GM13976 (cell line): ENCODE results near the gene UGT1A8.

ENCODE experiments used
- DNase-seq: peaks from one replicate; pipeline ENCODE4 v3.0.0; 2012; ENCODE audit warnings: low spot score
- CTCF ChIP-seq: IDR thresholded peaks from 2 replicates; pipeline ENCODE4 v1.5.1; 2012; ENCODE audit warnings: borderline replicate concordance, mild to moderate bottlenecking; ENCODE audit not compliant: insufficient read depth; ENCODE audit errors: extremely low read depth, missing control alignments, control extremely low read depth
- in situ Hi-C: fragments of 300-500 bp; cut with MboI; formaldehyde crosslinking; loops from one replicate; pipeline ENCODE4 v1.12.0; 2022; ENCODE audit warnings: low sequenced_read_pairs, mixed read lengths, inconsistent platforms; ENCODE audit not compliant: unreplicated experiment

The UGT1A8 gene

GRCh38 chr2:233658610-233659009 lies 41.2 kb downstream of the UGT1A8 start:
- TF ChIP-seq CTCF = no peak
- in situ Hi-C loops = no loop called here
- DNase-seq = no peak

GRCh38 chr2:233663911-233664310 lies 46.5 kb downstream of the UGT1A8 start:
- in situ Hi-C loops = no loop called here

DNA sequence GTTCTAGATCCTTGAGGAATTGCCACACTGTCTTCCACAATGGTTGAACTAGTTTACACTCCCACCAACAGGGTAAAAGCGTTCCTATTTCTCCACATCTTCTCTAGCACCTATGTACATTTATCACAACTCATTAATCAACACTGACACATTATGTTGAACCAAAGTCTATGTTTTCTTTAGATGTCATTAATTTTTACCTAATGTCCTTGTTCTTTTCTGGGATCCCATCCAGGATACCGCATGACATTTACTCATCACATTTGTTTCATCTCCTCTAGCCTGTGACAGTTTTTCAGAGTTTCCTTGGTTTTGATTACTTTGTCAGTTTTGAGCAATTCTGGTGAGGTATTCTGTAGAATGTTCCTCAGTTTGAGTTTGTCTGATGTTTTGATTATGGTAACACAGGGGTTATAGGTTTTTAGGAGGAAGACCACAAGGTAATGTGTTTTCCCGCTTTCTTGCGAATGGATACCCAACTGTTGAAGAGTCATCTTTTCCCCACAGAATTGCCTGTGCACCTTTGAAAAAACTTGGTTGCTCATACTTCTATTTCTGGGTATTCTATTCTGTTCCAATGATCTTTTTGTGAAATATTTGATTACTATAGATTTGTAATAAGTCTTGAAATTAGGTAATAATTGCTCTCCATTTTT lies 51.3 kb downstream of the UGT1A8 start:
- no peak for TF ChIP-seq CTCF
- in situ Hi-C loops = no loop called here
- no peak for DNase-seq

More at GRCh38 chr2:233663911-233664310, 46.5 kb downstream of the UGT1A8 start:
- no peak for DNase-seq
- no peak for TF ChIP-seq CTCF

DNA sequence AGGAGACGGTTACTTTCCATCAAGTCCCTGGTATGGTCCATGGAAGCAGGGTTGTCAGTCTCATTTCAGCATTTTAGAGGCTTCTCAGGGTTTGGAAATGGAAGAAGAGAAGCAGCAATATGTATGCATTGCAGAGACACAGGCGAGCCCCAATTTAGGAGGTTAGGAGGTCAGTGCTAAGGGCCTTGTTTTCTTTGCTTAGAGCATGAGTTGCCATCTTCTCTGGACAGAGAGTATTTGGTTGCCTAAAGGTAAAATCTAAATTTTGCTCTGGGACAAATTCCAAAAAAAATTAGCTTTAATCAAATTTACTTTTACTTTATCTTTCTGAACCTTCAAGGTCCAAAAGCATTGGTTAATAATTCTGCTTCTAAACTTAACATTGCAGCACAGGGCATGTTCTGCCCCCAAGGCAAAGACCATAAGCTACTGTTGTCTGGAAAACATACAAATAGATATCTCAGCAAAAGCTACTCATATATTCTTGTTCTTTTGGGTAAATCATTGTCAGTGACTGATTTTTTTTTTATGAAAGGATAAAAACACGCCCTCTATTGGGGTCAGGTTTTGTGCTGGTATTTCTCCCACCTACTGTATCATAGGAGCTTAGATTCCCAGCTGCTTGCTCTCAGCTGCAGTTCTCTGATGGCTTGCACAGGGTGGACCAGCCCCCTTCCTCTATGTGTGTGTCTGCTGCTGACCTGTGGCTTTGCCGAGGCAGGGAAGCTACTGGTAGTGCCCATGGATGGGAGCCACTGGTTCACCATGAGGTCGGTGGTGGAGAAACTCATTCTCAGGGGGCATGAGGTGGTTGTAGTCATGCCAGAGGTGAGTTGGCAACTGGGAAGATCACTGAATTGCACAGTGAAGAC lies 54.1 kb downstream of the UGT1A8 start, which contains the start of gene UGT1A9:
Gene UGT1A9, plus strand, starts transcription at position 609 of the 872 bp plus-strand sequence. Its CDS starts 37 bp downstream, at position 646.
- in situ Hi-C loops = no loop called here
- TF ChIP-seq CTCF = no peak
- no peak for DNase-seq

- TF ChIP-seq CTCF = no peak
- in situ Hi-C loops = no loop called here
Observed at GRCh38 chr2:233672886-233673285, 55.5 kb downstream of the UGT1A8 start.

GRCh38 chr2:233673896-233674295 lies 56.5 kb downstream of the UGT1A8 start:
- in situ Hi-C loops = no loop called here
- DNase-seq = no peak
- no peak for TF ChIP-seq CTCF

More at GRCh38 chr2:233672886-233673285, 55.5 kb downstream of the UGT1A8 start:
- DNase-seq = no peak
